Muscle layer of duodenum (tissue), 2 donors: ENCODE measurements around the gene ABCC8.

Experiments
- H3K27ac ChIP-seq: one replicate; pipeline ENCODE4 v1.7.0; 2013; ENCODE audit warnings: mild to moderate bottlenecking, low read length
- H3K27me3 ChIP-seq: one replicate; pipeline ENCODE4 v1.7.0; 2013; ENCODE audit warnings: low read depth, mild to moderate bottlenecking, control low read depth, low read length
- H3K36me3 ChIP-seq, 2 donors: one replicate each; pipeline ENCODE4 v1.7.0; 2013; ENCODE audit warnings: low read length in 2 of 2, control low read depth in 1 of 2, mild to moderate bottlenecking in 1 of 2; ENCODE audit not compliant: insufficient read depth in 2 of 2, control insufficient read depth in 1 of 2
- H3K4me1 ChIP-seq, 2 donors: one replicate each; pipeline ENCODE4 v1.7.0; 2013; ENCODE audit warnings: low read length in 2 of 2, mild to moderate bottlenecking in 2 of 2, control low read depth in 1 of 2, moderate library complexity in 1 of 2; ENCODE audit not compliant: insufficient read depth in 2 of 2, control insufficient read depth in 1 of 2
- H3K4me3 ChIP-seq, 2 donors: one replicate each; pipeline ENCODE4 v1.7.0; 2013; ENCODE audit warnings: low read length in 2 of 2, low read depth in 1 of 2, mild to moderate bottlenecking in 1 of 2
- H3K9me3 ChIP-seq, 2 donors: one replicate each; pipeline ENCODE4 v1.7.0; 2013; ENCODE audit warnings: low read length in 2 of 2, control low read depth in 1 of 2, mild to moderate bottlenecking in 1 of 2; ENCODE audit not compliant: control insufficient read depth in 1 of 2
- donor health status: healthy.

Gene ABCC8

DNA sequence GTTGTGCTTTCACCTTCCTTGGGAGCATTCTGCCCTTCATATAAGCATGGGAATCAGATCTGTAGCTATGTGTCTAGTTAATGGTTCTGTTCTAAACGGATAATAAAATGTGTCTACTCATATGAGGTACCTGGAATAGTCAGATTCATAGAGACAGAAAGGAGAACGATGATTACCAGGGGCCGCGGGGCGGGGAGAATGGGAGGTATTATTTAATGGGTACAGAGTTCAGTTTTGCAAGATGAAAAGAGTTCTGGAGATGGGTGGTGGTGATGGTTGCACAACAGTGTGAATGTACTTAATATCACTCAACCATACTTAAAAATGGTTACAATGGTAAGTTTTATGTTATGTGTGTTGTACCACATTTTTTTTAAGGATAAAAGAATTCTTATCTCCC lies 10.0 kb upstream of the ABCC8 start:
- Histone ChIP-seq H3K9me3 (no peaks in the 10 kb centered on the region), H3K4me3 (no peak overlapping the region), H3K27me3 (no peaks in the 10 kb centered on the region), H3K36me3 (no peaks in the 10 kb centered on the region), H3K27ac (no peak overlapping the region), H3K4me1 (no peaks in the 10 kb centered on the region)

DNA sequence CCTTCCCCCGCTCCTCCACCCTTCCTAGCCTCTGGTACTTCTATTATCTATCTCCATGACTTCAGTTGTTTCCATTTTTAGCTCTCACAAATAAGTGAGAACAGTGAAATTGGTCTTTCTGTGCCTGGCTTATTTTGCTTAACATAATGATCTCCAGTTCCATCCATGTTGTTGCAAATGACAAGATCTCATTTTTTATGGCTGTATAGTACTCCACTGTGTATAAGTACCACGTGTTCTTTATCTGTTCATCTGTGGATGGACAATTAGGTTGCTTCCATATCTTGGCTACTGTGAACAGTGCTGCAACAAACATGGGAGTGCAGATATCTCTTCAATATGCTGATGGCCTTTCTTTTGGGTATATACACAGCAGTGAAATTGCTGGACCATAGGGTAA lies 6.9 kb upstream of the ABCC8 start:
- Histone ChIP-seq H3K36me3 (no peaks in the 10 kb centered on the region), H3K4me3 (no peak overlapping the region), H3K9me3 (no peaks in the 10 kb centered on the region), H3K4me1 (no peaks in the 10 kb centered on the region), H3K27ac (no peak overlapping the region), H3K27me3 (no peaks in the 10 kb centered on the region)

DNA sequence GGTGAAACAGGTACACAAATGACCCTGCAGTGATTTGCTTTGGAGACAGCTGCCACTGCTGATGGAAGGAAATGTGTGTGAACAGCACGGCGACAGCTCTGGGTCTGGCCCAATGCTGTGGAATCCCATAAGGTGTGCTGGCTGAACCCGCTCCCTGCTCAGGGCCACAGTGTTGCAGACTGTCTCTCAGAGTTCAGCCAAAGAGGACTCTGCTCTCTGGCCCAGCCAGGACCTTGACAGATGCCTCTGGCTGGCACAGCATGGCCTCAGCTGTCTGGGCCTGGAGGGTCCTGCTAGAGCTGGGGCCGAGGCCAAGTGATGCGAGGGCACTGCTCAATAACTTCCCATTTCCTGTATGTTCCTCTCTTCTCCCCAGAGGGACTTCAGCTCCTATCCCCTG lies 5.3 kb upstream of the ABCC8 start:
- no peaks in the 10 kb centered on the region for H3K4me1 ChIP-seq
- no peak overlapping the region for H3K27ac ChIP-seq
- H3K36me3 ChIP-seq = no peaks in the 10 kb centered on the region
- H3K27me3 ChIP-seq = peaks cover 7% of the 10 kb centered on the region
- H3K9me3 ChIP-seq = no peaks in the 10 kb centered on the region
- no peak overlapping the region for H3K4me3 ChIP-seq

DNA sequence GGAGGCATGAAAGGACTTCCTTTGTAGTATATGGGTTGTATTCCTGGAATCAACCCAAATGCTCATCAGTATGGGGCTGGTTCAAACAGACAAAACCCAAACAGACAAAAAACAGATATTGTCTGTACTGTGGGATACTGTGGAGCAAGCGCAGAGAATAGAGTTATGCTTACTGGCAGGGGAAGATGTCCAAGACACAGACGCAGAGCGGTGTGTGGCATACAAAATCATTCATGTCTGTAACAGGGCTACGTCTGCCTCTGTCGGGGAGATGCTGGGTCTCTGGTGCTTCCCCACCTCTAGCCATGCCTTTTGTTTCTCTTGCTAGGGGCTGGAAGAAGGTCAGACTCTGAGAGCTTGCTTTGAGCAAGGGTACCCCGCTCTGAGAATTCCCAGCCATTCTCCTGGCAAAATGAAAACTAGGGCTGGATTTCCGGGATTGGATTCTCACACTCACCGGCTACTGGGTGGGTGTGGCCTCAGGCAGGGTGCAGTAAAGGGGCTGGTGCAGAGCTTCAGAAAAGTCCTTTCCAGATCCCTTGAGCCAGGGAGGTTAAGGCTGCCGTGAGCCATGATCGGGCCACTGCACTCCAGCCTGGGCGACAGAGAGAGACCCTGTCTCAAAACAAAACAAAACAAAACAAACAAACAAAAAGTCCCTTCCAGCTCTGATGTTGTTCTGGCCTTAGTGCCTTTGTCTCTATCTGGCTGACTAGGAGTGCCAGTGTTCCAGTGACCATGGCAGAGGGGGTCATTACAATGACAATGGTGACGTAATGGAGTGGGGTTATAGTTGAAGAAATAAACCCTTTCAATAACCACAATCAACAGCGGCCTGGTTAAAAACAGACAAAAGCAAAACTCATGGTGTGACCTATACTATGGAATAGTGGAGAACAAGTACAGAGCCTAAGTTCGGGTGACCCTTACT lies 2.9 kb upstream of the ABCC8 start:
- Histone ChIP-seq H3K36me3 (no peaks in the 10 kb centered on the region), H3K4me3 (peak overlapping the region in 1 of 2 donors; percentile 37), H3K4me1 (peaks cover 0 to 8% of the 10 kb centered on the region in 2 donors), H3K9me3 (no peaks in the 10 kb centered on the region), H3K27ac (no peak overlapping the region), H3K27me3 (peaks cover 23% of the 10 kb centered on the region)

DNA sequence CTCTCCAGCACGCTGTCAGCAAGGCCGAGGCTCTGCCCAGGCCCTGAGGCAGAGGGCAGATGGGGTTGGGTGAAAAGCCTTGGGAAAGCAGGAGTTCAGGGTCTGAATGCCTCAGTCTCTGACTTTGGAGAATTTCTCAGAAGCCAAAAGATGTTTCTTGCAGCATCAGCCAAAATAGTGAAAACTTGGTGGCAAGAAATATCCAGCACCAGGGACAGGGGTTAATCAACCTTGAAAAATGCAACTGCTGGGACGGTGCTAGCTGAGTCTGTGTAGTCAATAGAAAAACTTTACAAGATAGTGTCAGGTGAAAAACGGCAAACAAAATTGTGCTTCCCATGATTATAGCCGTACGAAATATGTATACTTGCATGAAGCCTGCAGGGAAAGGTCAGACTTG lies 1.4 kb upstream of the ABCC8 start:
- H3K36me3 ChIP-seq = no peaks in the 10 kb centered on the region
- no peaks in the 10 kb centered on the region for H3K9me3 ChIP-seq
- no peak overlapping the region for H3K4me3 ChIP-seq
- no peak overlapping the region for H3K27ac ChIP-seq
- peaks cover 27% of the 10 kb centered on the region for H3K27me3 ChIP-seq
- peaks cover 0 to 8% of the 10 kb centered on the region in 2 donors for H3K4me1 ChIP-seq

DNA sequence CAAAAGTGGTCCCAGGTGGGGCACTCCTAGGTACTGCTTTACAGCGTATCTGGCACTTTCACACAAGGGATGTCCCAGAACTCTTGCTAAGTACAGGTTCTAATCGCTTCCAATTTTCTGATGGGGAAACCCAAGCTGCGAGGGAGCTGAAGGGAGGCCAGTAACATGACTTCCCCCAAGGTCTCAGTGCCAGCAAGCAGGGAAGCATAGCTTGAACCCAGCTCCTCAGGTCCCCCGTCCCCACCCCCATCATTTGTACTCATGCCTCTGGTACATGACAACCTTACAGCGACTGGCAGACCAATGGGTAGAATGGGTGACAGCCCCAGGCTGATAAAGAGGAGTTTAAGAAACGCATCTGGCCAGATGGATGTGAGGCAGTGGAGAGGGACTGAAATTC lies 716 bp upstream of the ABCC8 start:
- no peak overlapping the region for H3K27ac ChIP-seq
- H3K9me3 ChIP-seq = no peaks in the 10 kb centered on the region
- H3K27me3 ChIP-seq = peaks cover 27% of the 10 kb centered on the region
- H3K4me3 ChIP-seq = no peak overlapping the region
- H3K4me1 ChIP-seq = peaks cover 0 to 8% of the 10 kb centered on the region in 2 donors
- no peaks in the 10 kb centered on the region for H3K36me3 ChIP-seq

DNA sequence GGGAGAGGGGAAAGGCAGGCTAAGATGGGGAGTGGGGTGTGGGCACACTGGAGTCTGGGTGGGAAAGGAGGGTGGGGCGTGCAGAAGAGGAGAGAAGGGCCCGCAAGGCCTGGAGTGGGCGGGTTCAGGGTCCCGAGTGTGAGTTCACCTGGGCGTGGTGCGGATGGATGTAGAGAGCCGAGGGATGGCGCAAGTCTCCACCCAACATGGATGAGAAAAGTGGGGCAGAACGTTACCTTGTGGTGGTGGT lies 364 bp upstream of the ABCC8 start:
- H3K36me3 ChIP-seq = no peaks in the 10 kb centered on the region
- H3K27ac ChIP-seq = no peak overlapping the region
- peaks cover 27% of the 10 kb centered on the region for H3K27me3 ChIP-seq
- H3K4me1 ChIP-seq = peaks cover 0 to 8% of the 10 kb centered on the region in 2 donors
- no peaks in the 10 kb centered on the region for H3K9me3 ChIP-seq
- H3K4me3 ChIP-seq = no peak overlapping the region

DNA sequence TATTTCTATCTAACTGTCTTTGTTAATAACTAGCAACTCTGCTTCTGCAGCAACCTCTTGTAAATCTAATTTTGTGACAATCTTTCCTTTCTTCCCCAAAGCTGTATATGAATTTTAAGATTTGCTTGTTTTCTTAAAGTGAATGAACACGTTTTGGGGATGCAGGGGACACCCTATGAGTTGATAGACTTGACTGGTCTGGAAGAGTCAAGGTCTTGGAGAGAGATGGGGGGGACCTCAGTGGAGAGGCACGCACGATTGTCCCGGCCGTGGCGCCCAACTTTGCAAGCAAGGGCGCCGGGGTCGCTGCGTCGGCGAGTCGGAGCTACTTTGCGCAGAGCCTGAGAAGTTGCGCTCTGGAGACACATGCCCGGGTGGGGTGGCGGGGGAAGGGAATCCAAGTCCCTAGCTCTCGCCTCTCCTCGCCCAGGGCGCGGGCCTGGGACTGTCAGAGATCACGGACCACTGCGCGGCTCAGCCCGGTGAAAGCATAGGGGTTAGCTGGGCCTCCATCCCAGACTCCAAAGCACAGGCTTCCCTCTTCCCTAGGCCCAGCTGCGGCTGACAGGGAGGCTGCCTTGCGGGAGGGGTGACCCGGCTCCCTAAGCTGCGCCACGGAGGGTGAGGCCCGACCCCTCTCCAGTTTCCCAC lies 854 bp downstream of the ABCC8 start:
- no peak overlapping the region for H3K27ac ChIP-seq
- peaks cover 27% of the 10 kb centered on the region for H3K27me3 ChIP-seq
- peak overlapping the region in 1 of 2 donors; percentile 56 for H3K4me3 ChIP-seq
- H3K9me3 ChIP-seq = no peaks in the 10 kb centered on the region
- no peaks in the 10 kb centered on the region for H3K36me3 ChIP-seq
- H3K4me1 ChIP-seq = peaks cover 0 to 8% of the 10 kb centered on the region in 2 donors

DNA sequence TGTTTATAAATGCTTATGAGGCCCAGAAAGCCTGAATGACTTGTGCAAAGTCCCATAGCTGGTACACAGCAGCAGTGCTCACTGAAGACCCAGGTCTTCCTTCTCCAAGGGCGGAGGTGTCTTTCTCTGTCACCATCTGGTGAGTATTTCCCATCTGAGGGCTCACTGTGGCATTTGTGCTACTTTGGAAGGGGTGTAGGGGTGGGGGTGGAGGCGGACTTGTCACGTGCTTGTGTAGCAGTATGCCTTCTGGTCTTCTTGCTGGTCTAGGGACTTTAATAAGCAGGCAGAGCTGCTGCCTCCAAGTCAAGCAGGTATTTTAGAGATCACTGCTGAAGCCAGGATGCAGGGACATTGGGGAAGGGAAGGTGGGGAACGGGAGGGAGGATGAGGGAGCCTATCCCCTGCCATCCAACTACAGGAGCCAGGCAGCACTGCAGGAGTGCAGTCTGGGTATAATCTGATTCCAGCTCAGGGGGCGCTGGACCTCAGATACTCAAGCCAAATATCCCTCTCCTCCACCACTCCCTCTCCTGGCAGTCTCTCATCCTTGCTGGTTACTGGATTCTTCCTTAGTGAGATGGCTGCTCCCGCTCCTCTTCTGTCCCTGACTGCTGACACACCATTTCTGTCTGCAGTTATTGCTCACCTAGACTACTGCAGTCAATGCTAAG lies 3.4 kb downstream of the ABCC8 start:
- no peak overlapping the region for H3K4me3 ChIP-seq
- peaks cover 27% of the 10 kb centered on the region for H3K27me3 ChIP-seq
- no peaks in the 10 kb centered on the region for H3K36me3 ChIP-seq
- H3K9me3 ChIP-seq = no peaks in the 10 kb centered on the region
- no peak overlapping the region for H3K27ac ChIP-seq
- peaks cover 0 to 8% of the 10 kb centered on the region in 2 donors for H3K4me1 ChIP-seq

DNA sequence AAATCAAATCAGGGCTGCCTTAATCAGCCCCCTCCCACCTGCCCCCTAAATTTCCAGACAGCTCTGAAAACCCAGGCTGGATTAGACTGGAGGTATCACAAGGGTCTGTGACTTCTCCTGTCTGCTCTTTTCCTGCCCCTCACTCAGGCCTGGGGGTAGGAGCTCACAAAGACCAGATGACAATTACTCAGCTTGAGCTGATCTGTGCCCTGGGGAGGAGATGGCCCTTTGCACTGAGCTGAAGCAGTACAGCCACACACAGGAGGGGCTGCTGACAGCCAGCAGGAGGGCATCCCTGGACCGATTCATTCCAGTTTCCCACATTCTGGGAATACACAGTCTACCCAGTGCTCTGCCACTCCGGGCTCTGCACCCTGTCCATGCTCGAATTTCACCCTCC lies 4.2 kb downstream of the ABCC8 start:
- peaks cover 23% of the 10 kb centered on the region for H3K27me3 ChIP-seq
- no peaks in the 10 kb centered on the region for H3K36me3 ChIP-seq
- H3K4me3 ChIP-seq = no peak overlapping the region
- H3K9me3 ChIP-seq = no peaks in the 10 kb centered on the region
- no peak overlapping the region for H3K27ac ChIP-seq
- peaks cover 0 to 8% of the 10 kb centered on the region in 2 donors for H3K4me1 ChIP-seq

DNA sequence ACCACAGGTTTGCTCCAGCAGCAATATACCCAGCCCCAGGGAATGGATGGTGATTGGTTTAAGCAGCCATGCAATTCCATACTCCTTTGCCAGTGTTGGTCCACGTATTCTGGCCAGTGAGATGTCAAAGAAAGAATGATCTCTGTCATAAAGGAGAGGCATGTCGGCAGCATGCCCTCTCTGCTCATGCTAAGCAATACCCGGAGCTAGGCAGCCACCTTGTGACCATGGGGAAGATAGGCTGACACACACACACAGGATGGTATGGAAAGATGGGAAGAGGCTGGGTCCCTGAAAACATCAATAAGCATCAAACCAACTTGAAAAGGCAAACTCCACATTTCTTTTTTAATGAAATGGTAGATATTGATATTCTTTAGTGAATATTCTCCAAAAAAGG lies 5.1 kb downstream of the ABCC8 start:
- Histone ChIP-seq H3K4me3 (no peak overlapping the region), H3K27ac (no peak overlapping the region), H3K27me3 (peaks cover 20% of the 10 kb centered on the region), H3K4me1 (peaks cover 0 to 8% of the 10 kb centered on the region in 2 donors), H3K9me3 (no peaks in the 10 kb centered on the region), H3K36me3 (no peaks in the 10 kb centered on the region)
